ENCODE measurements around the gene TSPAN11. TPM values are rescaled to one million over a fixed set of nuclear protein-coding genes. Genes with fewer than 3 reads are reported as not detected.

Gene TSPAN11
- polyA plus RNA-seq, 1 donor: 8.4 TPM

GRCh38 chr12:30953951-30954751, 27.6 kb downstream of the TSPAN11 start:
- WGBS (ENCODE audit: insufficient coverage, low lambda C conversion rate): 93% methylated on average over 2 of the region's 6 CpGs
- H3K27ac ChIP-seq (ENCODE audit: low read length): no peak overlapping the region
- DNase-seq: no peak
- peaks cover 2% of the 10 kb centered on the region for H3K27me3 ChIP-seq (ENCODE audit: control insufficient read depth, insufficient read depth, low read length)
- H3K9me3 ChIP-seq (ENCODE audit: control insufficient read depth, low read depth, low read length): no peaks in the 10 kb centered on the region
- H3K4me3 ChIP-seq (ENCODE audit: low read length): no peak overlapping the region
- no peaks in the 10 kb centered on the region for H3K36me3 ChIP-seq (ENCODE audit: control insufficient read depth, insufficient read depth, low read length)
- H3K4me1 ChIP-seq (ENCODE audit: control insufficient read depth, insufficient read depth, low read length): no peaks in the 10 kb centered on the region

GRCh38 chr12:30955214-30955613, 28.7 kb downstream of the TSPAN11 start:
- Histone ChIP-seq H3K4me1 (ENCODE audit: control insufficient read depth, insufficient read depth, low read length) (no peaks in the 10 kb centered on the region), H3K4me3 (ENCODE audit: low read length) (no peak overlapping the region), H3K9me3 (ENCODE audit: control insufficient read depth, low read depth, low read length) (no peaks in the 10 kb centered on the region), H3K27me3 (ENCODE audit: control insufficient read depth, insufficient read depth, low read length) (peaks cover 2% of the 10 kb centered on the region), H3K36me3 (ENCODE audit: control insufficient read depth, insufficient read depth, low read length) (no peaks in the 10 kb centered on the region), H3K27ac (ENCODE audit: low read length) (no peak overlapping the region)
- DNase-seq: no peak
- no CpG with 5 or more reads among the region's 1 CpG for WGBS (ENCODE audit: insufficient coverage, low lambda C conversion rate)

- peak in 1 of 2 donors; percentile 29 for DNase-seq
- 0% methylated on average over 5 of the region's 16 CpGs for WGBS (ENCODE audit: insufficient coverage, low lambda C conversion rate)
- H3K36me3 ChIP-seq (ENCODE audit: control insufficient read depth, insufficient read depth, low read length): no peaks in the 10 kb centered on the region
- no peaks in the 10 kb centered on the region for H3K4me1 ChIP-seq (ENCODE audit: control insufficient read depth, insufficient read depth, low read length)
- H3K27ac ChIP-seq (ENCODE audit: low read length): no peak overlapping the region
- no peaks in the 10 kb centered on the region for H3K9me3 ChIP-seq (ENCODE audit: control insufficient read depth, low read depth, low read length)
- no peak overlapping the region for H3K4me3 ChIP-seq (ENCODE audit: low read length)
- H3K27me3 ChIP-seq (ENCODE audit: control insufficient read depth, insufficient read depth, low read length): peaks cover 2% of the 10 kb centered on the region
Observed at GRCh38 chr12:30959110-30959710, 32.7 kb downstream of the TSPAN11 start.

GRCh38 chr12:30959778-30960177, 33.2 kb downstream of the TSPAN11 start:
- Histone ChIP-seq H3K36me3 (ENCODE audit: control insufficient read depth, insufficient read depth, low read length) (no peaks in the 10 kb centered on the region), H3K9me3 (ENCODE audit: control insufficient read depth, low read depth, low read length) (no peaks in the 10 kb centered on the region), H3K4me1 (ENCODE audit: control insufficient read depth, insufficient read depth, low read length) (no peaks in the 10 kb centered on the region), H3K27ac (ENCODE audit: low read length) (no peak overlapping the region), H3K4me3 (ENCODE audit: low read length) (no peak overlapping the region), H3K27me3 (ENCODE audit: control insufficient read depth, insufficient read depth, low read length) (peaks cover 2% of the 10 kb centered on the region)
- no peak for DNase-seq
- no CpG with 5 or more reads among the region's 10 CpGs for WGBS (ENCODE audit: insufficient coverage, low lambda C conversion rate)

- H3K27ac ChIP-seq (ENCODE audit: low read length): no peak overlapping the region
- no peak overlapping the region for H3K4me3 ChIP-seq (ENCODE audit: low read length)
- H3K36me3 ChIP-seq (ENCODE audit: control insufficient read depth, insufficient read depth, low read length): no peaks in the 10 kb centered on the region
- peaks cover 2% of the 10 kb centered on the region for H3K27me3 ChIP-seq (ENCODE audit: control insufficient read depth, insufficient read depth, low read length)
- no peak for DNase-seq
- no CpG with 5 or more reads among the region's 3 CpGs for WGBS (ENCODE audit: insufficient coverage, low lambda C conversion rate)
- no peaks in the 10 kb centered on the region for H3K9me3 ChIP-seq (ENCODE audit: control insufficient read depth, low read depth, low read length)
- H3K4me1 ChIP-seq (ENCODE audit: control insufficient read depth, insufficient read depth, low read length): no peaks in the 10 kb centered on the region
Observed at GRCh38 chr12:30961030-30961429, 34.5 kb downstream of the TSPAN11 start.

- no CpG with 5 or more reads among the region's 2 CpGs for WGBS (ENCODE audit: insufficient coverage, low lambda C conversion rate)
- H3K27ac ChIP-seq (ENCODE audit: low read length): no peak overlapping the region
- H3K27me3 ChIP-seq (ENCODE audit: control insufficient read depth, insufficient read depth, low read length): peaks cover 2% of the 10 kb centered on the region
- DNase-seq: no peak
- no peak overlapping the region for H3K4me3 ChIP-seq (ENCODE audit: low read length)
- H3K36me3 ChIP-seq (ENCODE audit: control insufficient read depth, insufficient read depth, low read length): no peaks in the 10 kb centered on the region
- no peaks in the 10 kb centered on the region for H3K4me1 ChIP-seq (ENCODE audit: control insufficient read depth, insufficient read depth, low read length)
- no peaks in the 10 kb centered on the region for H3K9me3 ChIP-seq (ENCODE audit: control insufficient read depth, low read depth, low read length)
Observed at GRCh38 chr12:30962047-30962446, 35.5 kb downstream of the TSPAN11 start.

- no peak for DNase-seq
- 71% methylated on average over 2 of the region's 21 CpGs for WGBS (ENCODE audit: insufficient coverage, low lambda C conversion rate)
- no peaks in the 10 kb centered on the region for H3K4me1 ChIP-seq (ENCODE audit: control insufficient read depth, insufficient read depth, low read length)
Observed at GRCh38 chr12:30963709-30964564, 37.4 kb downstream of the TSPAN11 start.

GRCh38 chr12:30964896-30965612, 38.5 kb downstream of the TSPAN11 start:
- H3K27me3 ChIP-seq (ENCODE audit: control insufficient read depth, insufficient read depth, low read length): no peaks in the 10 kb centered on the region
- no peak for DNase-seq
- no peaks in the 10 kb centered on the region for H3K36me3 ChIP-seq (ENCODE audit: control insufficient read depth, insufficient read depth, low read length)
- no peak overlapping the region for H3K4me3 ChIP-seq (ENCODE audit: low read length)
- no CpG with 5 or more reads among the region's 14 CpGs for WGBS (ENCODE audit: insufficient coverage, low lambda C conversion rate)
- no peaks in the 10 kb centered on the region for H3K9me3 ChIP-seq (ENCODE audit: control insufficient read depth, low read depth, low read length)
- no peak overlapping the region for H3K27ac ChIP-seq (ENCODE audit: low read length)
- no peaks in the 10 kb centered on the region for H3K4me1 ChIP-seq (ENCODE audit: control insufficient read depth, insufficient read depth, low read length)

More at GRCh38 chr12:30963709-30964564, 37.4 kb downstream of the TSPAN11 start:
- Histone ChIP-seq H3K36me3 (ENCODE audit: control insufficient read depth, insufficient read depth, low read length) (no peaks in the 10 kb centered on the region), H3K27me3 (ENCODE audit: control insufficient read depth, insufficient read depth, low read length) (no peaks in the 10 kb centered on the region), H3K4me3 (ENCODE audit: low read length) (no peak overlapping the region), H3K27ac (ENCODE audit: low read length) (no peak overlapping the region), H3K9me3 (ENCODE audit: control insufficient read depth, low read depth, low read length) (no peaks in the 10 kb centered on the region)

GRCh38 chr12:30965613-30965985, 39.1 kb downstream of the TSPAN11 start:
- WGBS (ENCODE audit: insufficient coverage, low lambda C conversion rate): 89% methylated on average over 3 of the region's 11 CpGs
- H3K27me3 ChIP-seq (ENCODE audit: control insufficient read depth, insufficient read depth, low read length): peaks cover 2% of the 10 kb centered on the region
- no peak for DNase-seq
- H3K4me3 ChIP-seq (ENCODE audit: low read length): no peak overlapping the region
- H3K27ac ChIP-seq (ENCODE audit: low read length): no peak overlapping the region
- H3K4me1 ChIP-seq (ENCODE audit: control insufficient read depth, insufficient read depth, low read length): no peaks in the 10 kb centered on the region
- no peaks in the 10 kb centered on the region for H3K9me3 ChIP-seq (ENCODE audit: control insufficient read depth, low read depth, low read length)
- H3K36me3 ChIP-seq (ENCODE audit: control insufficient read depth, insufficient read depth, low read length): no peaks in the 10 kb centered on the region

- H3K27ac ChIP-seq (ENCODE audit: low read length): no peak overlapping the region
- no CpG with 5 or more reads among the region's 3 CpGs for WGBS (ENCODE audit: insufficient coverage, low lambda C conversion rate)
- no peaks in the 10 kb centered on the region for H3K4me1 ChIP-seq (ENCODE audit: control insufficient read depth, insufficient read depth, low read length)
Observed at GRCh38 chr12:30967026-30967425, 40.5 kb downstream of the TSPAN11 start.

More at GRCh38 chr12:30967026-30967425, 40.5 kb downstream of the TSPAN11 start:
- DNase-seq: no peak
- peaks cover 2% of the 10 kb centered on the region for H3K27me3 ChIP-seq (ENCODE audit: control insufficient read depth, insufficient read depth, low read length)
- H3K36me3 ChIP-seq (ENCODE audit: control insufficient read depth, insufficient read depth, low read length): no peaks in the 10 kb centered on the region
- no peak overlapping the region for H3K4me3 ChIP-seq (ENCODE audit: low read length)
- H3K9me3 ChIP-seq (ENCODE audit: control insufficient read depth, low read depth, low read length): no peaks in the 10 kb centered on the region
